ENCODE results near the gene ZNF827.

GRCh38 chr4:145819101-145819852, 119.3 kb downstream of the ZNF827 start:
- TF ChIP-seq CTCF (IDR thresholded peaks at IDR 0.05) (no peak), POLR2A (IDR thresholded peaks at IDR 0.05) (no peak)

Measured in thyroid gland (tissue), 4 donors.